ENCODE data around the gene MATK. TPM values are rescaled to one million over a fixed set of nuclear protein-coding genes. Genes with fewer than 3 reads are reported as not detected.

MATK gene
- total RNA-seq, 1 donor from 2014 or later: 0.50 TPM

- TF ChIP-seq CTCF (IDR thresholded peaks at IDR 0.05; ENCODE audit: insufficient read depth, low read length, poor library complexity, severe bottlenecking): no peak
- H3K4me3 ChIP-seq (ENCODE audit: low read depth, low read length): no peak overlapping the region
- H3K36me3 ChIP-seq (ENCODE audit: control insufficient read depth, insufficient read depth, low read length): no peaks in the 10 kb centered on the region
- peaks cover 5% of the 10 kb centered on the region for H3K27me3 ChIP-seq (ENCODE audit: control insufficient read depth, insufficient read depth, low read length)
- DNase-seq (ENCODE audit: low read depth): no peak
Observed at GRCh38 chr19:3730457-3730958, 55.7 kb downstream of the MATK start.

Other genes starting within 250 kb of the MATK start
- gene TEKTIP1, start 247.2 kb downstream of the MATK start, total RNA-seq: not detected in 2 replicates
- gene MFSD12, start 228.8 kb downstream of the MATK start, total RNA-seq: 154 and 222 TPM in 2 replicates
- gene HMG20B, start 213.4 kb downstream of the MATK start, total RNA-seq: 77.8 and 84.5 TPM in 2 replicates
- 0.21 TPM in 1 of 2 replicates, not detected in the other for gene GIPC3, start 200.9 kb downstream of the MATK start, total RNA-seq
- gene TBXA2R, start 179.5 kb downstream of the MATK start, total RNA-seq: 0.04 and 0.21 TPM in 2 replicates
- 46.6 and 48.7 TPM in 2 replicates for gene CACTIN, start 159.6 kb downstream of the MATK start, total RNA-seq
- 26.5 and 26.6 TPM in 2 replicates for gene PIP5K1C, start 85.9 kb downstream of the MATK start, total RNA-seq
- 1.7 and 7.8 TPM in 2 replicates for gene TJP3, start 78.0 kb downstream of the MATK start, total RNA-seq
- gene APBA3, start 24.7 kb downstream of the MATK start, total RNA-seq: 39.7 and 50.5 TPM in 2 replicates
- 48.4 and 120 TPM in 2 replicates for gene MRPL54, start 23.7 kb downstream of the MATK start, total RNA-seq
- gene RAX2, start 14.2 kb downstream of the MATK start, total RNA-seq: not detected in 2 replicates
- gene ZFR2, start 82.7 kb upstream of the MATK start, total RNA-seq: 0.17 TPM in 1 of 2 replicates, not detected in the other
- 0.14 TPM in 1 of 2 replicates, not detected in the other for gene ATCAY, start 94.3 kb upstream of the MATK start, total RNA-seq
- not detected in 2 replicates for gene NMRK2, start 146.7 kb upstream of the MATK start, total RNA-seq
- gene DAPK3, start 184.7 kb upstream of the MATK start, total RNA-seq: 155 and 199 TPM in 2 replicates
- 3,492 and 3,925 TPM in 2 replicates for gene EEF2, start 199.1 kb upstream of the MATK start, total RNA-seq
- 38.1 and 43.7 TPM in 2 replicates for gene PIAS4, start 221.4 kb upstream of the MATK start, total RNA-seq

Measured in kidney epithelial cell (primary cell).